CD1c-positive myeloid dendritic cell (primary cell): ENCODE data around the gene HECTD1.
"Not testable (repeated sequence)": the region's sequence is repeated elsewhere in the genome, so short reads cannot be mapped to it uniquely, and the experiment has no call there.

Experiments used
- DNase-seq: peaks from one replicate; pipeline ENCODE4 v3.0.0-alpha.2; 2016; ENCODE audit errors: extremely low spot score

The HECTD1 gene

DNA sequence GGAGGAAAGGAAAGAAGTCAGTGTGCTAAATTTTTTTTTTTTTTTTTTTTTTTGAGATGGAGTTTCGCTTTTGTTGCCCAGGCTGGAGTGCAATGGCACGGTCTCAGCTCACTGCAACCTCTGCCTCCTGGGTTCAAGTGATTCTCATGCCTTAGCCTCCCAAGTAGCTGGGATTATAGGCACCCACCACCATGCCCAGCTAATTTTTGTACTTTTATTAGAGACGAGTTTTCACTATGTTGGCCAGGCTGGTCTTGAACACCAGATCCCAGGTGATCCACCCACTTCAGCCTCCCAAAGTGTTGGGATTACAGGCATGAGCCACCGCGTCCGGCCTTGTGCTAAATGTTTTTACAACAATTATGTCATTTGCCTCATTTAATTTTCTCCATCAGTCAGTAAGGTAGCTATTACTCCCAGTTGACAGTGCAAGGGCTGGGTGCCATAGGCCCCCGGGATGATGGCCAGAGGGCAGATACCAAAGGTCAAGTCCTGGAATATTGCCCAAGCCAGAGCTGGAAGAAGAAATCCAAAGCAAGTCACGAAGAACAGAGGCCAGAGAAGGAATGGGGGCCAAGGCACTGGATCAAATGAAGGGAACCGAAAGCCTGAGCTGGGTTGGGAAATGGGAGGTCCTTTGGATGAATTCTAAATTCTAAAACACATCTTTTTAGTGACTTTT is 154.5 kb downstream of the HECTD1 start:
- not testable (repeated sequence) for DNase-seq

DNA sequence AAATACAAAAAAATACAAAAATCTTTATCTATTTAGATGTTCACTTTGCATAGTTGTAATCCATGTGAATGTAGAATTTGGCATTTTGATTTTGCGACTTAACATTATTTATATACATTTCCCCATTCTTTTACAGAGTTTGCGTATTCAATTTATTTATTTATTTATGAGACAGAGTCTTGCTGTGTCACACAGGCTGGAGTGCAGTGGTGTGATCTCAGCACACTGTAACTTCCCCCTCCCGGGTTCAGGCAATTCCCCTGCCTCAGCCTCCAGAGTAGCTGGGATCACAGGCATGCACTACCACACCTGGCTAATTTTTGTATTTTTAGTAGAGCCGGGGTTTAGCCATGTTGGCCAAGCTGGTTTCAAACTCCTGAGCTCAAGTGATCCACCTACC is 156.1 kb downstream of the HECTD1 start:
- DNase-seq, result peak; percentile 19

DNA sequence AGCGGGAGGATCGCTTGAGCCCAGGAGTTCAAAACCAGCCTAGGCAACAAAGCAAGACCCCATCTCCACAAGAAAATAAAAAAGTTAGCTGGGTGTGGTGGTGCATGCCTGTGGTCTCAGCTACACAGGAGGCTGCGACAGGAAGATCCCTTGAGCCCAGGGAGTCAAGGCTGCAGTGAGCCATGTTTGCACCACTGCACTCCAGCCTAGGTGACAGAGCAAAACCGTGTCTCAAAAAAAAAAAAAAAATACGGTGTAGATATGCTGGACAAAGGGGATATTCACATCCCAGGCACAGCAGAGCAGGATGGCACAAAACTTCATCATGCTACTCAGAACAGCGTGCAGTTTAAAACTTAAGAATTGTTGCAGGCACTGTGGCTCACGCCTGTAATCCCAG is 156.6 kb downstream of the HECTD1 start:
- DNase-seq, result no peak
